HG03342 (cell line): ENCODE results near the gene CNGB1.
"Not testable (repeated sequence)": the region's sequence is repeated elsewhere in the genome, so short reads cannot be mapped to it uniquely, and the experiment has no call there.

Experiments
- ATAC-seq: cut with Tn5 transposase; IDR thresholded peaks from one replicate; pipeline ENCODE4 v1.9.1; 2021; ENCODE audit warnings: mild to moderate bottlenecking, moderate library complexity; ENCODE audit not compliant: unreplicated experiment

The CNGB1 gene

DNA sequence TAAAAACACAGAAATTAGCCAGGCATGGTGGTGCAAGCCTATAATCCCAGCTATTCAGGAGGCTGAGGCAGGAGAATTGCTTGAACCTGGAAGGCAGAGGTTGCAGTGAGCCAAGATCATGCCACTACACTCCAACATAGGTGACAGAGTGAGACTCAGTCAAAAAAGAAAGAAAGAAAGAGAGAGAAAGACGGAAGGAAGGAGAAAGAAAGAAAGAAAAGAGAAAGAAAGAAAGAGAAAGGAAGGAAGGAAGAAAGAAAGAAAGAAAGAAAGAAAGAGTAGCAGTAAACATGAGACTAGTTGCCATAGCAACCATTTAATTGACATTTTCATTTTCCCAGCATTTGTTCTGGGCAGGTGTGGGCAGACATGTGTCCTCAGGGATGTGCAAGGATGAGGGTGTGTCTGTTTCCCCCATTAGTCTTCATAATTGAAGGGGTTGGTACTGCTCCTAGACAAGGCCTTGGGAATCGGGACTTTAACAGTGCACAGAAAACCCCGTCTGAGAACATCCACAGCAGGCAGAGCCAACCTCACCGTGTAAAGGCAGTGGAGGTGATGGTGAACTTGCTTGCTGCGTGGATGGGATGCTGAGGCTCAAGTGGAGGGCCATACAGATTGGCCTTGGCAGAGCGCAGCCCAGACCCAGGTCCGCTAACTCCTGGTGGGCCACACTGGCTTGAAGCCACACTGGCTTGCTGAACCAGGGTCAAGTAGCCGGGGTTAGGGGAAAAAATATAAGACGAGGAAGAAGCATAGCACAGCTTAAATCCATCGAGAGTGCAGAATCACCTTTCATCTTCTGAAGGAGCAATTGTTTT is 133.4 kb downstream of the CNGB1 start:
- no peak for ATAC-seq

DNA sequence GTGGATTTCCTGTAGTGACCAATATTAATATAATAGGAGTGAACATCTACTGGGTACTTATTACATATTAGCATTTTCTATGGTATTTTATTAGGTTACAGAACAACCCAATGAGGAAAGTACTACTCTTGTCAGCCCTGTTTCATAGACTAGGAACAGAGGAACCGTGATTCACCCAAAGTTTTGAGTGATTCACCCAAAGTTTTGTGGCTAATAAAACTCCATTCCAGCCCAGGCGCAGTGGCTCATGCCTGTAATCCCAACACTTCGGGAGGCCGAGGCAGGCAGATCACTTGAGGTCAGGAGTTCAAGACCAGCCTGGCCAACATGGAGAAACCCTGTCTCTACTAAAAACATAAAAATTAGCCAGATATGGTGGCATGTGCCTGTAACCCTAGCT is 135.5 kb downstream of the CNGB1 start:
- not testable (repeated sequence) for ATAC-seq

DNA sequence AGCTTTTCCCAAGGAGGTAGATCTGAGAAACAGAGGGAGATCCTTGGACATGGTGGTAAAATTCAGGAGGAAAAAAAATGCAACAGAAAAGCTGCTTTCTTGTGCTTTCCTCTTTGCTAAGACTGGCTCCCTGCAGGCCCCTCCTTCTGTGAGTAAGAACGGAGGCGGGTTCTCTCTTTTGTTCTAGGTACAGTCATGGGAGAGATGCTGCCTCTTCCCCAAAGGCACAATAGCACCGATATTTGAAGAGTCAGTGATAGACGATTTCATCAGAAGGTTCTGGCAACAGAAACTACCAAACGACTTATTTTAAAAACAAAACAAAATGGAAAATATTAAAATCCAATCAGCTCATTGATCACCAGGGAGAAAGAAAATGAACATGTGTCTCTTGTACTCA is 136.0 kb downstream of the CNGB1 start:
- ATAC-seq = no peak
